Measurements from ENCODE around the gene LRRC8A. TPM values are rescaled to one million over a fixed set of nuclear protein-coding genes. Genes with fewer than 3 reads are reported as not detected.
"Not testable (repeated sequence)": the region's sequence is repeated elsewhere in the genome, so short reads cannot be mapped to it uniquely, and the experiment has no call there.

LRRC8A gene
- total and polyA plus RNA-seq, 2 of the 4 experiments (the other 2 are of a cell fraction), result 42.8 to 60.9 TPM

GRCh38 chr9:128961403-128961802 lies 79.5 kb downstream of the LRRC8A start:
- H3K9me3 ChIP-seq (ENCODE audit: control insufficient read depth, insufficient read depth, low read length); POLR2A ChIA-PET (ENCODE audit: unreplicated experiment); H4K91ac ChIP-seq (ENCODE audit: insufficient read depth, low read depth, low read length); H2BK20ac ChIP-seq (ENCODE audit: low read depth, low read length); intact Hi-C loops (cut with micrococcal nuclease); BruUV-seq (replicated peaks); H4K20me1 ChIP-seq (ENCODE audit: insufficient read depth, low read length); H3K14ac ChIP-seq (replicated peaks; ENCODE audit: low read depth, low read length); H3K9ac ChIP-seq (ENCODE audit: low read depth, low read length); ATAC-seq (ENCODE audit: low read depth); H4K5ac ChIP-seq (ENCODE audit: low read depth, low read length); H2BK120ac ChIP-seq (ENCODE audit: low read depth, low read length); dilution Hi-C loops (cut with HindIII; ENCODE audit: low sequenced_read_pairs, unreplicated experiment); H3K9me1 ChIP-seq (ENCODE audit: insufficient read depth, low read length); H3K79me1 ChIP-seq (ENCODE audit: low read depth in 1 of 2, low read length in 2 of 2); H3K4me2 ChIP-seq (ENCODE audit: low read depth, low read length); H3K18ac ChIP-seq (ENCODE audit: low read depth, low read length); H3K56ac ChIP-seq (ENCODE audit: extremely low read depth, insufficient read depth, low read length); H3K4ac ChIP-seq (ENCODE audit: low read depth, low read length); CTCF ChIA-PET; H3K4me1 ChIP-seq (ENCODE audit: control insufficient read depth, insufficient read depth, low read length); H3K27ac ChIP-seq (ENCODE audit: insufficient read depth, low read length); H3K23ac ChIP-seq (ENCODE audit: low read depth, low read length); in situ Hi-C loops (cut with MboI; ENCODE audit: low sequenced_read_pairs); H2AK9ac ChIP-seq (replicated peaks; ENCODE audit: low read depth, low read length, poor library complexity); DNase-seq; H4K8ac ChIP-seq (ENCODE audit: low read depth in 2 of 2, low read length in 2 of 2); H2BK5ac ChIP-seq (ENCODE audit: low read depth, low read length, poor library complexity, severe bottlenecking); H2AK5ac ChIP-seq (ENCODE audit: low read depth, low read length); H2AFZ ChIP-seq (replicated peaks; ENCODE audit: low read length, poor library complexity); H3K4me3 ChIP-seq (ENCODE audit: insufficient read depth, low read depth, low read length); H2BK15ac ChIP-seq (ENCODE audit: low read depth, low read length); H3K27me3 ChIP-seq (ENCODE audit: control insufficient read depth, insufficient read depth, low read length): not testable (repeated sequence)
- H3K36me3 ChIP-seq (ENCODE audit: control insufficient read depth, insufficient read depth, low read length), result peaks cover 29% of the 10 kb centered on the region
- no CpG with 5 or more reads among the region's 9 CpGs for WGBS, 2 experiments (ENCODE audit: extremely low coverage in 2 of 2, insufficient read length in 1 of 2)

Other genes starting within 250 kb of the LRRC8A start
- gene DYNC2I2, start 225.3 kb upstream of the LRRC8A start, total RNA-seq (2012; rRNA removed), result 36.1 and 37.1 TPM in 2 replicates
- gene DYNC2I2, start 225.3 kb upstream of the LRRC8A start, polyA plus RNA-seq (2012; rRNA removed), result 33.7 and 42.9 TPM in 2 replicates
- gene SET, start 192.9 kb upstream of the LRRC8A start, total RNA-seq (2012; rRNA removed), result 182 and 587 TPM in 2 replicates
- 80.2 and 104 TPM in 2 replicates for gene SET, start 192.9 kb upstream of the LRRC8A start, polyA plus RNA-seq (2012; rRNA removed)
- gene PKN3, start 179.6 kb upstream of the LRRC8A start, total RNA-seq (2012; rRNA removed), result 1.6 and 1.7 TPM in 2 replicates
- gene PKN3, start 179.6 kb upstream of the LRRC8A start, polyA plus RNA-seq (2012; rRNA removed), result 3.8 and 5.7 TPM in 2 replicates
- 13.9 and 16.7 TPM in 2 replicates for gene ZDHHC12, start 158.0 kb upstream of the LRRC8A start, total RNA-seq (2012; rRNA removed)
- gene ZDHHC12, start 158.0 kb upstream of the LRRC8A start, polyA plus RNA-seq (2012; rRNA removed), result 60.7 and 75.1 TPM in 2 replicates
- gene ZER1, start 110.2 kb upstream of the LRRC8A start, total RNA-seq (2012; rRNA removed), result 7.5 and 7.7 TPM in 2 replicates
- gene ZER1, start 110.2 kb upstream of the LRRC8A start, polyA plus RNA-seq (2012; rRNA removed), result 34.9 and 45.1 TPM in 2 replicates
- 7.2 and 9.1 TPM in 2 replicates for gene TBC1D13, start 94.9 kb upstream of the LRRC8A start, total RNA-seq (2012; rRNA removed)
- 25.0 and 26.4 TPM in 2 replicates for gene TBC1D13, start 94.9 kb upstream of the LRRC8A start, polyA plus RNA-seq (2012; rRNA removed)
- 9.9 and 11.7 TPM in 2 replicates for gene ENDOG, start 63.6 kb upstream of the LRRC8A start, total RNA-seq (2012; rRNA removed)
- 16.2 and 27.2 TPM in 2 replicates for gene ENDOG, start 63.6 kb upstream of the LRRC8A start, polyA plus RNA-seq (2012; rRNA removed)
- gene SPOUT1, start 52.3 kb upstream of the LRRC8A start, total RNA-seq (2012; rRNA removed), result 15.8 and 17.9 TPM in 2 replicates
- 27.8 and 30.2 TPM in 2 replicates for gene SPOUT1, start 52.3 kb upstream of the LRRC8A start, polyA plus RNA-seq (2012; rRNA removed)
- gene KYAT1, start 183 bp upstream of the LRRC8A start, total RNA-seq (2012; rRNA removed), result 5.8 and 6.8 TPM in 2 replicates
- gene KYAT1, start 183 bp upstream of the LRRC8A start, polyA plus RNA-seq (2012; rRNA removed), result 8.8 and 9.5 TPM in 2 replicates
- 2.2 and 3.3 TPM in 2 replicates for gene PHYHD1, start 38.8 kb downstream of the LRRC8A start, total RNA-seq (2012; rRNA removed)
- 8.4 and 10.0 TPM in 2 replicates for gene PHYHD1, start 38.8 kb downstream of the LRRC8A start, polyA plus RNA-seq (2012; rRNA removed)
- 26.4 and 30.8 TPM in 2 replicates for gene DOLK, start 65.5 kb downstream of the LRRC8A start, total RNA-seq (2012; rRNA removed)
- gene DOLK, start 65.5 kb downstream of the LRRC8A start, polyA plus RNA-seq (2012; rRNA removed), result 23.2 and 25.4 TPM in 2 replicates
- gene NUP188, start 65.6 kb downstream of the LRRC8A start, total RNA-seq (2012; rRNA removed), result 52.5 and 59.1 TPM in 2 replicates
- 53.0 and 57.0 TPM in 2 replicates for gene NUP188, start 65.6 kb downstream of the LRRC8A start, polyA plus RNA-seq (2012; rRNA removed)
- gene SH3GLB2, start 146.2 kb downstream of the LRRC8A start, total RNA-seq (2012; rRNA removed), result 26.4 and 36.4 TPM in 2 replicates
- gene SH3GLB2, start 146.2 kb downstream of the LRRC8A start, polyA plus RNA-seq (2012; rRNA removed), result 68.4 and 72.1 TPM in 2 replicates
- gene MIGA2, start 154.5 kb downstream of the LRRC8A start, total RNA-seq (2012; rRNA removed), result 9.7 and 12.5 TPM in 2 replicates
- gene MIGA2, start 154.5 kb downstream of the LRRC8A start, polyA plus RNA-seq (2012; rRNA removed), result 25.3 and 25.9 TPM in 2 replicates
- 6.7 and 7.0 TPM in 2 replicates for gene DOLPP1, start 199.0 kb downstream of the LRRC8A start, total RNA-seq (2012; rRNA removed)
- gene DOLPP1, start 199.0 kb downstream of the LRRC8A start, polyA plus RNA-seq (2012; rRNA removed), result 16.5 and 17.1 TPM in 2 replicates
- gene CRAT, start 228.7 kb downstream of the LRRC8A start, total RNA-seq (2012; rRNA removed), result 18.8 and 19.7 TPM in 2 replicates
- 41.6 and 44.2 TPM in 2 replicates for gene CRAT, start 228.7 kb downstream of the LRRC8A start, polyA plus RNA-seq (2012; rRNA removed)
- 93.6 and 124 TPM in 2 replicates for gene PTPA, start 229.3 kb downstream of the LRRC8A start, total RNA-seq (2012; rRNA removed)
- 141 and 149 TPM in 2 replicates for gene PTPA, start 229.3 kb downstream of the LRRC8A start, polyA plus RNA-seq (2012; rRNA removed)